Measurements from ENCODE around the gene PHC2.

DNA sequence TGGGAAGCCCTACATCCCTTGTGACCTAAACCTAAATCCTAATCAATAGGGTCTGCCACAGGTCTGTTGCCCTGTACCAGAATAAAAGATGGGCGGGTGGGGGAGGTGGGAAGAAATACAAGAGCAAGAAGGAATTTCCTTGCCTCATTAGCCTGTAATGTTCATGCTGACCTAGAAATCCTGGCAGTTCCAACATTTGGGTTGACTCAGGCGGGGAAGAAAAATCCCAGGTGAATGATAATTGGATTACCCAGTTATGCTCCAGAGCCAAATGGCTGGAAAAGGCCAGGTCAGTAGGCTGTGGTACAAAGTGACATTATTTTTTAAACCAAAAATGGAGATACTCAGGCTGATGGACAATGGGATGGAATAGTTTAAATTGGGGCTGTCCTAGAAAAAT lies 82.7 kb downstream of the PHC2 start:
- TF ChIP-seq, protein P1, sequence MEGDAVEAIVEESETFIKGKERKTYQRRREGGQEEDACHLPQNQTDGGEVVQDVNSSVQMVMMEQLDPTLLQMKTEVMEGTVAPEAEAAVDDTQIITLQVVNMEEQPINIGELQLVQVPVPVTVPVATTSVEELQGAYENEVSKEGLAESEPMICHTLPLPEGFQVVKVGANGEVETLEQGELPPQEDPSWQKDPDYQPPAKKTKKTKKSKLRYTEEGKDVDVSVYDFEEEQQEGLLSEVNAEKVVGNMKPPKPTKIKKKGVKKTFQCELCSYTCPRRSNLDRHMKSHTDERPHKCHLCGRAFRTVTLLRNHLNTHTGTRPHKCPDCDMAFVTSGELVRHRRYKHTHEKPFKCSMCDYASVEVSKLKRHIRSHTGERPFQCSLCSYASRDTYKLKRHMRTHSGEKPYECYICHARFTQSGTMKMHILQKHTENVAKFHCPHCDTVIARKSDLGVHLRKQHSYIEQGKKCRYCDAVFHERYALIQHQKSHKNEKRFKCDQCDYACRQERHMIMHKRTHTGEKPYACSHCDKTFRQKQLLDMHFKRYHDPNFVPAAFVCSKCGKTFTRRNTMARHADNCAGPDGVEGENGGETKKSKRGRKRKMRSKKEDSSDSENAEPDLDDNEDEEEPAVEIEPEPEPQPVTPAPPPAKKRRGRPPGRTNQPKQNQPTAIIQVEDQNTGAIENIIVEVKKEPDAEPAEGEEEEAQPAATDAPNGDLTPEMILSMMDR (IDR thresholded peaks at IDR 0.05), result no peak
- TF ChIP-seq POLR2A (IDR thresholded peaks at IDR 0.05), result no peak
